GM12874 (cell line): ENCODE measurements around the gene CBR4.

Experiments used
- CTCF ChIP-seq: IDR thresholded peaks from 2 replicates; pipeline ENCODE4 v1.5.1; 2011; ENCODE audit warnings: low read depth, mild to moderate bottlenecking, control low read depth, low read length, moderate library complexity; ENCODE audit not compliant: insufficient read depth

The CBR4 gene

GRCh38 chr4:169050881-169051760, 41.1 kb upstream of the CBR4 start:
- no peak for TF ChIP-seq CTCF

GRCh38 chr4:169050284-169050683, 40.2 kb upstream of the CBR4 start:
- no peak for TF ChIP-seq CTCF

GRCh38 chr4:169048868-169049414, 38.9 kb upstream of the CBR4 start:
- no peak for TF ChIP-seq CTCF

GRCh38 chr4:169047956-169048355, 37.9 kb upstream of the CBR4 start:
- TF ChIP-seq CTCF = no peak

GRCh38 chr4:169045862-169046584, 36.0 kb upstream of the CBR4 start:
- no peak for TF ChIP-seq CTCF

GRCh38 chr4:169044714-169045447, 34.8 kb upstream of the CBR4 start:
- TF ChIP-seq CTCF = no peak

GRCh38 chr4:169042608-169043007, 32.6 kb upstream of the CBR4 start:
- TF ChIP-seq CTCF = no peak
